H7 (cell line): ENCODE data around the gene ENHO. TPM values are rescaled to one million over a fixed set of nuclear protein-coding genes. Genes with fewer than 3 reads are reported as not detected.

Experiments
- DNase-seq: peaks from one replicate; pipeline ENCODE4 v3.0.0; 2012
- H3K27me3 ChIP-seq: 2 replicates; pipeline ENCODE4 v1.6.0; 2011; ENCODE audit warnings: mild to moderate bottlenecking, low read length; ENCODE audit not compliant: control insufficient read depth, insufficient read depth
- H3K36me3 ChIP-seq: replicated peaks from 2 replicates; pipeline ENCODE4 v1.5.1; 2011; ENCODE audit warnings: low read length; ENCODE audit not compliant: control insufficient read depth, insufficient read depth
- H3K4me3 ChIP-seq: 2 replicates; pipeline ENCODE4 v1.5.1; 2011; ENCODE audit warnings: low read depth, mild to moderate bottlenecking, control low read depth, low read length, moderate library complexity; ENCODE audit not compliant: insufficient read depth
- total RNA-seq: library from RNA; depleted of rRNA; stranded (reverse); fragments of >200 nt; shearing (Covaris generic); gene quantifications from 2 replicates; pipeline ENCODE4 v1.2.3, GENCODE V29; 2014; rRNA removed

ENHO gene
- total RNA-seq, 1 experiment from 2014 or later: 33.3 TPM

DNA sequence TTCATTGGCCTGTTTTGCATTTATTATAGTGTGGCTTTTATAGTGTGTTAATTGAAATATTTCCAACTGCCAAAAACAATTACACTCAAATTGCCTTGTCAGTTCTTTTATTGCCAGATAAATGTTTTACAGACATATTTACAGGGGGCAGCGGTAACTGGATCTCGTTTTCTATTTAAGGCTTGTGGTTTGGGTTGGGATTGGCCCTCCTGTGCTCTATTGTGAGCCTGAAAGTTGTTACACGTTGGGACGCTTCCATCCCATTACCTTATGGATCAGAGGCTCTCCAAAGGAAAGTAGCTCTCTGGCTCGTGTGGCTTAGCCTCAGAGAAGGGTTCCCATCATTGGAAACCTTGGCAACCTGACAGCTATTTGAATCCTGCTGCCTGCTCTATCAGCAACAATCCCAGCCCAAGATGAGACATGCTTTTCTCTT lies 43.3 kb downstream of the ENHO start:
- no peak for DNase-seq
- H3K36me3 ChIP-seq: no peaks in the 10 kb centered on the region
- no peak overlapping the region for H3K4me3 ChIP-seq
- no peaks in the 10 kb centered on the region for H3K27me3 ChIP-seq

- Histone ChIP-seq H3K27me3 (no peaks in the 10 kb centered on the region), H3K4me3 (no peak overlapping the region), H3K36me3 (no peaks in the 10 kb centered on the region)
- no peak for DNase-seq
These were observed 45.2 kb downstream of the ENHO start for GRCh38 chr9:34477541-34477940.

- H3K36me3 ChIP-seq: no peaks in the 10 kb centered on the region
- no peak for DNase-seq
- H3K27me3 ChIP-seq: no peaks in the 10 kb centered on the region
- no peak overlapping the region for H3K4me3 ChIP-seq
These were observed 47.7 kb downstream of the ENHO start for GRCh38 chr9:34475097-34475496.

Other genes starting within 250 kb of the ENHO start
- gene KIF24, start 193.7 kb downstream of the ENHO start, total RNA-seq: 4.5 and 4.7 TPM in 2 replicates
- 28.6 and 32.4 TPM in 2 replicates for gene NUDT2, start 193.4 kb downstream of the ENHO start, total RNA-seq
- 12.3 and 19.8 TPM in 2 replicates for gene MYORG, start 146.1 kb downstream of the ENHO start, total RNA-seq
- gene FAM219A, start 64.4 kb downstream of the ENHO start, total RNA-seq: 20.3 and 22.7 TPM in 2 replicates
- 0.35 and 0.96 TPM in 2 replicates for gene DNAI1, start 64.2 kb downstream of the ENHO start, total RNA-seq
- 26.6 and 43.2 TPM in 2 replicates for gene CNTFR, start 66.7 kb upstream of the ENHO start, total RNA-seq
- 41.5 and 46.0 TPM in 2 replicates for gene RPP25L, start 89.1 kb upstream of the ENHO start, total RNA-seq
- gene DCTN3, start 97.5 kb upstream of the ENHO start, total RNA-seq: 19.4 and 23.6 TPM in 2 replicates
- not detected in 2 replicates for gene ARID3C, start 106.1 kb upstream of the ENHO start, total RNA-seq
- 117 and 138 TPM in 2 replicates for gene SIGMAR1, start 114.8 kb upstream of the ENHO start, total RNA-seq
- gene GALT, start 123.7 kb upstream of the ENHO start, total RNA-seq: 33.5 and 42.0 TPM in 2 replicates
- 7.3 and 9.8 TPM in 2 replicates for gene IL11RA, start 129.2 kb upstream of the ENHO start, total RNA-seq
- gene CCL27, start 139.7 kb upstream of the ENHO start, total RNA-seq: 0.10 and 0.41 TPM in 2 replicates
- not detected in 2 replicates for gene CCL19, start 168.3 kb upstream of the ENHO start, total RNA-seq
- not detected in 2 replicates for gene CCL21, start 187.1 kb upstream of the ENHO start, total RNA-seq